Right lobe of liver (tissue), 6 donors: ENCODE measurements around the gene GADD45G. TPM values are rescaled to one million over a fixed set of nuclear protein-coding genes. Genes with fewer than 3 reads are reported as not detected.

Source experiments
- ATAC-seq, 4 donors: fragments of 200-7000 bp; cut with Tn5 transposase; one replicate each; pipeline ENCODE4 v1.9.1; 2020; ENCODE audit warnings: mild to moderate bottlenecking in 4 of 4, moderate library complexity in 4 of 4
- DNase-seq, 3 donors: peaks; one replicate each; pipeline ENCODE4 v3.0.0-alpha.2; 2020
- H3K27ac ChIP-seq, 3 donors: fragments of 200-600 bp; one replicate each; pipeline ENCODE4 v1.8.0; 2022
- H3K27me3 ChIP-seq, 2 donors: fragments of 200-600 bp; one replicate each; pipeline ENCODE4 v1.8.0; 2022
- H3K36me3 ChIP-seq, 4 donors: fragments of 200-600 bp; sonication (generic) in 1 of 4; one replicate each; pipeline versions ENCODE4 v1.5.1 to v1.8.0; 2017 to 2022; ENCODE audit warnings: control low read depth in 1 of 4
- H3K4me1 ChIP-seq, 4 donors: fragments of 200-600 bp; sonication (generic) in 1 of 4; one replicate each; pipeline versions ENCODE4 v1.5.1 to v1.8.0; 2017 to 2022; ENCODE audit warnings: control low read depth in 1 of 4
- H3K4me3 ChIP-seq, 3 donors: fragments of 200-600 bp; one replicate each; pipeline ENCODE4 v1.8.0; 2022
- H3K9me3 ChIP-seq, 4 donors: fragments of 200-600 bp; sonication (generic) in 1 of 4; one replicate each; pipeline versions ENCODE4 v1.5.1 to v1.8.0; 2017 to 2022; ENCODE audit warnings: control low read depth in 1 of 4
- POLR2A ChIP-seq: fragments of 450-650 bp; IDR thresholded peaks from one replicate; pipeline ENCODE4 v1.6.1; 2017; ENCODE audit warnings: antibody characterized with exemption, mild to moderate bottlenecking
- WGBS: methylation state at CpG from one replicate; pipeline ENCODE4 v1.1.6; 2018; ENCODE audit warnings: low coverage, low lambda C conversion rate; ENCODE audit not compliant: insufficient coverage; ENCODE audit errors: missing lambda C conversion rate; 5-methylcytosine and 5-hydroxymethylcytosine counted together
- intact Hi-C, 2 donors: fragments of 100-400 bp; cut with DNase I; formaldehyde crosslinking; loops; one replicate each; pipeline versions ENCODE4 v1.11.2 to v1.14.1; 2022
- total RNA-seq, 6 experiments: library from RNA; depleted of rRNA in 2 of 6; stranded (reverse); fragments of >200 nt in 2 of 6; fragmentation: NEBNext Ultra II Directional in 3 of 6; extraction: Animal tissue kit (Norgen Biotek cat#: 25700) in 3 of 6; gene quantifications; one replicate each; pipeline versions ENCODE4 v1.1.0 to v1.2.4, GENCODE V29; 2016 to 2023
- TF ChIP-seq, protein P1 (sequence below), 4 donors: fragments of 200-600 bp in 3 of 4; fragments of 450-650 bp in 1 of 4; IDR thresholded peaks; one replicate each; pipeline versions ENCODE4 v1.5.1 to v1.8.0; 2016 to 2022; ENCODE audit warnings: antibody characterized with exemption in 4 of 4, mild to moderate bottlenecking in 2 of 4
- donor health status: DM: no; HTN: yes; CAD: no.
- donor health status: DM: no; HTN: no; CAD: no.
- donor health status: DM: no; HTN: no; CAD: no.
- donor health status: DM: no; HTN: yes; CAD: no.
- donor health status: DM: no; HTN: yes; CAD: no.

GADD45G gene
- total RNA-seq, 6 experiments from 2014 or later, result 11.4 to 130 (median 30.9) TPM

GRCh38 chr9:89619019-89619418 lies 14.2 kb downstream of the GADD45G start:
- Histone ChIP-seq H3K4me1 (peaks cover 0 to 14% (median 6%) of the 10 kb centered on the region in 4 donors), H3K27me3 (no peaks in the 10 kb centered on the region), H3K36me3 (no peaks in the 10 kb centered on the region), H3K27ac (no peak overlapping the region), H3K9me3 (no peaks in the 10 kb centered on the region), H3K4me3 (no peak overlapping the region)
- TF ChIP-seq, protein P1, sequence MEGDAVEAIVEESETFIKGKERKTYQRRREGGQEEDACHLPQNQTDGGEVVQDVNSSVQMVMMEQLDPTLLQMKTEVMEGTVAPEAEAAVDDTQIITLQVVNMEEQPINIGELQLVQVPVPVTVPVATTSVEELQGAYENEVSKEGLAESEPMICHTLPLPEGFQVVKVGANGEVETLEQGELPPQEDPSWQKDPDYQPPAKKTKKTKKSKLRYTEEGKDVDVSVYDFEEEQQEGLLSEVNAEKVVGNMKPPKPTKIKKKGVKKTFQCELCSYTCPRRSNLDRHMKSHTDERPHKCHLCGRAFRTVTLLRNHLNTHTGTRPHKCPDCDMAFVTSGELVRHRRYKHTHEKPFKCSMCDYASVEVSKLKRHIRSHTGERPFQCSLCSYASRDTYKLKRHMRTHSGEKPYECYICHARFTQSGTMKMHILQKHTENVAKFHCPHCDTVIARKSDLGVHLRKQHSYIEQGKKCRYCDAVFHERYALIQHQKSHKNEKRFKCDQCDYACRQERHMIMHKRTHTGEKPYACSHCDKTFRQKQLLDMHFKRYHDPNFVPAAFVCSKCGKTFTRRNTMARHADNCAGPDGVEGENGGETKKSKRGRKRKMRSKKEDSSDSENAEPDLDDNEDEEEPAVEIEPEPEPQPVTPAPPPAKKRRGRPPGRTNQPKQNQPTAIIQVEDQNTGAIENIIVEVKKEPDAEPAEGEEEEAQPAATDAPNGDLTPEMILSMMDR (IDR thresholded peaks at IDR 0.05), result no peak
- no peak for TF ChIP-seq POLR2A
- ATAC-seq, result no peak
- DNase-seq, result no peak
- WGBS, result 100% methylated on average over 1 of the region's 1 CpG
- intact Hi-C loops, result no loop called here

- ATAC-seq (no peak), DNase-seq (no peak)
- no peaks in the 10 kb centered on the region for H3K27me3 ChIP-seq
- H3K36me3 ChIP-seq, result no peaks in the 10 kb centered on the region
- intact Hi-C loops, result no loop called here
- peaks cover 0 to 14% (median 6%) of the 10 kb centered on the region in 4 donors for H3K4me1 ChIP-seq
- no peak overlapping the region for H3K27ac ChIP-seq
- TF ChIP-seq, protein P1 (IDR thresholded peaks at IDR 0.05), result no peak
- TF ChIP-seq POLR2A, result no peak
- no peaks in the 10 kb centered on the region for H3K9me3 ChIP-seq
- 100% methylated on average over 2 of the region's 3 CpGs for WGBS
- H3K4me3 ChIP-seq, result no peak overlapping the region
Measured at GRCh38 chr9:89619424-89620138, 14.8 kb downstream of the GADD45G start.

GRCh38 chr9:89621031-89621430 lies 16.2 kb downstream of the GADD45G start:
- no peak for ATAC-seq

GRCh38 chr9:89621676-89622075 lies 16.9 kb downstream of the GADD45G start:
- H3K27ac ChIP-seq, result no peak overlapping the region
- ATAC-seq (no peak), DNase-seq (no peak)
- H3K36me3 ChIP-seq, result no peaks in the 10 kb centered on the region
- no peak for TF ChIP-seq POLR2A
- TF ChIP-seq, protein P1 (IDR thresholded peaks at IDR 0.05), result no peak
- intact Hi-C loops, result no loop called here
- peaks cover 0 to 30% (median 10%) of the 10 kb centered on the region in 4 donors for H3K4me1 ChIP-seq
- WGBS, result 95% methylated on average over 2 of the region's 4 CpGs
- no peak overlapping the region for H3K4me3 ChIP-seq
- H3K9me3 ChIP-seq, result no peaks in the 10 kb centered on the region
- H3K27me3 ChIP-seq, result no peaks in the 10 kb centered on the region

More at GRCh38 chr9:89621031-89621430, 16.2 kb downstream of the GADD45G start:
- H3K9me3 ChIP-seq, result no peaks in the 10 kb centered on the region
- no peak overlapping the region for H3K27ac ChIP-seq
- H3K27me3 ChIP-seq, result no peaks in the 10 kb centered on the region
- TF ChIP-seq, protein P1 (IDR thresholded peaks at IDR 0.05), result no peak
- TF ChIP-seq POLR2A, result no peak
- no peak for DNase-seq
- WGBS, result 77% methylated on average over 4 of the region's 6 CpGs
- no peak overlapping the region for H3K4me3 ChIP-seq
- H3K4me1 ChIP-seq, result peaks cover 0 to 24% (median 7%) of the 10 kb centered on the region in 4 donors
- intact Hi-C loops, result no loop called here
- H3K36me3 ChIP-seq, result no peaks in the 10 kb centered on the region
